ENCODE measurements around the gene SLBP. TPM values are rescaled to one million over a fixed set of nuclear protein-coding genes. Genes with fewer than 3 reads are reported as not detected.

Gene SLBP
- total RNA-seq, 2 donors from 2014 or later = 29.8 to 30.5 TPM

DNA sequence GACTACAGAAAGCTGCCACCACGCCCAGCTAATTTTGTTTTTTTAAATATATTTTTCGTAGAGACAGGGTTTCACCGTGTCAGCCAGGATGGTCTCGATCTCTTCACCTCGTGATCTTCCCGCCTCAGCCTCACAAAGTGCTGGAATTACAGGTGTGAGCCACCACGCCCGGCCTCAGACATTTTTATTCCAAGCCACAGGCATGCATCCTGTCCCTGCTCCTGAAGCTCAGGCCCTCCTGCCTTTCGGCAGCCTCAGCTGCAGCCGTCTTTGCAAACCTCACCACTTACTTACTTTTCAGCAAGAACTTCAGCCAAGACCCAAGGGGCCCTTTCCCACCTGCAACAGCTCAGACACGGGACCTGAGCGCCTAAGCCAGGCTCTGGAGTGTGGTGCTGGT is 54.0 kb downstream of the SLBP start:
- Histone ChIP-seq H3K4me3 (no peak overlapping the region), H3K4me1 (ENCODE audit: control insufficient read depth in 1 of 2, low read depth in 2 of 2) (no peaks in the 10 kb centered on the region), H3K36me3 (no peaks in the 10 kb centered on the region), H3K27me3 (replicated peaks; ENCODE audit: insufficient read depth) (no peaks in the 10 kb centered on the region), H3K9me3 (no peaks in the 10 kb centered on the region), H3K27ac (no peak overlapping the region)
- no peak for DNase-seq (ENCODE audit: low spot score)
- no peak for ATAC-seq (ENCODE audit: insufficient number of reproducible peaks, low FRiP score, low read depth)
- TF ChIP-seq, protein P1, sequence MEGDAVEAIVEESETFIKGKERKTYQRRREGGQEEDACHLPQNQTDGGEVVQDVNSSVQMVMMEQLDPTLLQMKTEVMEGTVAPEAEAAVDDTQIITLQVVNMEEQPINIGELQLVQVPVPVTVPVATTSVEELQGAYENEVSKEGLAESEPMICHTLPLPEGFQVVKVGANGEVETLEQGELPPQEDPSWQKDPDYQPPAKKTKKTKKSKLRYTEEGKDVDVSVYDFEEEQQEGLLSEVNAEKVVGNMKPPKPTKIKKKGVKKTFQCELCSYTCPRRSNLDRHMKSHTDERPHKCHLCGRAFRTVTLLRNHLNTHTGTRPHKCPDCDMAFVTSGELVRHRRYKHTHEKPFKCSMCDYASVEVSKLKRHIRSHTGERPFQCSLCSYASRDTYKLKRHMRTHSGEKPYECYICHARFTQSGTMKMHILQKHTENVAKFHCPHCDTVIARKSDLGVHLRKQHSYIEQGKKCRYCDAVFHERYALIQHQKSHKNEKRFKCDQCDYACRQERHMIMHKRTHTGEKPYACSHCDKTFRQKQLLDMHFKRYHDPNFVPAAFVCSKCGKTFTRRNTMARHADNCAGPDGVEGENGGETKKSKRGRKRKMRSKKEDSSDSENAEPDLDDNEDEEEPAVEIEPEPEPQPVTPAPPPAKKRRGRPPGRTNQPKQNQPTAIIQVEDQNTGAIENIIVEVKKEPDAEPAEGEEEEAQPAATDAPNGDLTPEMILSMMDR (IDR thresholded peaks at IDR 0.05) = no peak

DNA sequence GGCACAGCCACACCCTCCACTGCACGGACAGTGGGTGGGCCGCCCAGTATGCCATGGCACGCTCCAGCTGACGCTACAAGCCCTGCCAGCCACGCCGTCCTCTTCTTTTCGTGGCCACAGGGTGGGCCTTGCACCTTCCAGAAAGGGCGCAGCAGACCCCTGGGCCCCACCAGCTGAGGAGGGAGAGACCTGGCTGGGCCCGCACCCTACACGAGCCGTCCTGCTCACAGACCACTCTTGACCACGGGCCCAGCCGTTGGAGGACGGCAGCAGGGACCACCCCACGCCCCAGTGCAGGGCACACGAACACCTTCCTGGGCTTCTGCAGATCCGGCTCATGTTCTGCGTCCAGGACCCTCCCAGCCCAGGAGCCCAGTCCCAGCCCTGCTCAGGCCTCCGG is 55.1 kb downstream of the SLBP start:
- Histone ChIP-seq H3K36me3 (no peaks in the 10 kb centered on the region), H3K27ac (no peak overlapping the region), H3K4me3 (no peak overlapping the region), H3K4me1 (ENCODE audit: control insufficient read depth in 1 of 2, low read depth in 2 of 2) (no peaks in the 10 kb centered on the region), H3K9me3 (no peaks in the 10 kb centered on the region), H3K27me3 (replicated peaks; ENCODE audit: insufficient read depth) (no peaks in the 10 kb centered on the region)
- ATAC-seq (ENCODE audit: insufficient number of reproducible peaks, low FRiP score, low read depth) (no peak), DNase-seq (ENCODE audit: low spot score) (no peak)
- TF ChIP-seq, protein P1 (IDR thresholded peaks at IDR 0.05) = no peak

DNA sequence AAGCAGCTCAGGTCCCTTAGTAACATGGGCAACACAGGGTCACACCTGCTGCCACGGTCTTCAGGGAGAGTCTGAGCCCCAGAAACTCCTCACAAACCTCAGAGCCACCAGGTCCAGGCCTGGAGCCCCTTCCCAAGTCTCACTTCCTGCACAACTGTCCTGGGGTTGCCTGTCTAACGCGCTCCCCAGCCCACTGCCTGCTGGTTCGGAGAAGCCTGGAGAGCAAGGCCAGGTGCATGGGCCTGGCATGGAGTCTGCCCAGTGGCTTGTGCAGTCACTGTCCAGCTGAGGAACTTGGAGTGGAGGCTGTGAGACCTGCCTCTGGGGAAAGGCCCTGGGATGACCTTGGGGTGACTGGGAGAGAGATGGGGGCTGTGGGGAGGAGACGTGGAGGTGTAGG is 56.0 kb downstream of the SLBP start:
- Histone ChIP-seq H3K36me3 (no peaks in the 10 kb centered on the region), H3K9me3 (no peaks in the 10 kb centered on the region), H3K27me3 (replicated peaks; ENCODE audit: insufficient read depth) (no peaks in the 10 kb centered on the region), H3K27ac (no peak overlapping the region), H3K4me3 (no peak overlapping the region), H3K4me1 (ENCODE audit: control insufficient read depth in 1 of 2, low read depth in 2 of 2) (no peaks in the 10 kb centered on the region)
- DNase-seq (ENCODE audit: low spot score) (no peak), ATAC-seq (ENCODE audit: insufficient number of reproducible peaks, low FRiP score, low read depth) (no peak)
- TF ChIP-seq, protein P1 (IDR thresholded peaks at IDR 0.05) = no peak

DNA sequence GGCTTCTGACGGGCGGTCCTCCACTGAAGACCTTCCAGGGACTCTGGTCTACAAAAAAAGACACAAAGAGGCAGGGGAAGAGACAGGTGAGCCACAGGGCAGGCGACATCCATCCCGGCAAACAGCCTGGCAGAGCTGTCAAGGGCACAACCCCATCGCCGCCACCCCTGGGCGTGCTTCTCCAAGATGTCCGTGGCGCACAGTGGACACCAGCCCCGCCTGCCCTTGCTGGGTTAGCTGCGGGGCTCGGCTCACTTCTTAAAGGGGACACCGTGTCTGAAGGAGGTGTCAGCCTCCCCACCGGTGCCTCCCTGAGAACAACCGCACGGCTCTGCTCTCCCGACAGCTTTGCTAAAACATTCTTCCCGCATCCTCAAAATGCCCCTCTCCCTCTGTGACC is 56.4 kb downstream of the SLBP start:
- no peak for ATAC-seq (ENCODE audit: insufficient number of reproducible peaks, low FRiP score, low read depth)

DNA sequence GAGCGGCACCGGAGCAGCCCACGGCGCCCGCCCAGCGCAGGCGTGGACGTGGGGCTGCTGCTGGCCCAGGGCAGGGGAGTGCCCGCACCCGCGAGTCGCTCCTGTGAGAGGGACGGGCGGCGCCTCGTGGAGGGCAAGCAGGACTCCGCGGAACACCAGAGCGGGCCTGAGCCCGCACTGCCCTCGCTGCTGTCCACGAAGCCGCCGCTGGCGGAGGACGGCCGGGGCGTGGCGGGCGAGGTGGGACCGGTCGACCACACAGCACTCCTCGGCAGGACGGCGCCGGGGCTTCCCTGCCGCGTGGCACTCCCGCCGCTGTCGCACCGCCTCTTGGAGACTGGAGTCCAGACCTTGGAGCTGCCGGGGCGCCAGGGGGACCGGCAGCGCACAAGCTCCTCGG is 57.0 kb downstream of the SLBP start:
- no peak overlapping the region for H3K4me3 ChIP-seq
- H3K9me3 ChIP-seq = no peaks in the 10 kb centered on the region
- no peak overlapping the region for H3K27ac ChIP-seq
- ATAC-seq (ENCODE audit: insufficient number of reproducible peaks, low FRiP score, low read depth) = no peak
- no peaks in the 10 kb centered on the region for H3K27me3 ChIP-seq (replicated peaks; ENCODE audit: insufficient read depth)
- TF ChIP-seq, protein P1 (IDR thresholded peaks at IDR 0.05) = no peak
- no peak for DNase-seq (ENCODE audit: low spot score)
- H3K36me3 ChIP-seq = no peaks in the 10 kb centered on the region
- no peaks in the 10 kb centered on the region for H3K4me1 ChIP-seq (ENCODE audit: control insufficient read depth in 1 of 2, low read depth in 2 of 2)

More for the DNA sequence above, 56.4 kb downstream of the SLBP start:
- Histone ChIP-seq H3K36me3 (no peaks in the 10 kb centered on the region), H3K4me3 (no peak overlapping the region), H3K27ac (no peak overlapping the region), H3K4me1 (ENCODE audit: control insufficient read depth in 1 of 2, low read depth in 2 of 2) (no peaks in the 10 kb centered on the region), H3K27me3 (replicated peaks; ENCODE audit: insufficient read depth) (no peaks in the 10 kb centered on the region), H3K9me3 (no peaks in the 10 kb centered on the region)
- DNase-seq (ENCODE audit: low spot score) = no peak
- TF ChIP-seq, protein P1 (IDR thresholded peaks at IDR 0.05) = no peak
